ENCODE measurements around the gene FAXC. TPM values are rescaled to one million over a fixed set of nuclear protein-coding genes. Genes with fewer than 3 reads are reported as not detected.
A peak's percentile ranks its signal among the peaks of the same experiment; 100 is the strongest.

FAXC gene
- total and polyA plus RNA-seq, 4 donors, result 2.5 to 7.3 (median 4.1) TPM

- Histone ChIP-seq H3K9me3 (ENCODE audit: control insufficient read depth, low read length) (no peaks in the 10 kb centered on the region), H3K27ac (ENCODE audit: low read depth in 1 of 2, low read length in 2 of 2) (no peak overlapping the region), H3K36me3 (ENCODE audit: control insufficient read depth in 1 of 2, insufficient read depth in 2 of 2, low read length in 1 of 2) (no peaks in the 10 kb centered on the region), H3K4me3 (ENCODE audit: low read length in 2 of 2) (no peak overlapping the region), H3K27me3 (ENCODE audit: control insufficient read depth in 1 of 2, insufficient read depth in 2 of 2, low read length in 1 of 2) (no peaks in the 10 kb centered on the region), H3K4me1 (ENCODE audit: control insufficient read depth in 1 of 2, insufficient read depth in 2 of 2, low read length in 2 of 2) (no peaks in the 10 kb centered on the region)
- 87 to 94% methylated on average over 2 of the region's 2 CpGs for WGBS, 2 donors
- no peak for DNase-seq
- intact Hi-C loops (cut with DNase I), result no loop called here
- ATAC-seq (ENCODE audit: low FRiP score), result no peak
Measured at GRCh38 chr6:99366852-99367251, 17.4 kb upstream of the FAXC start.

DNA sequence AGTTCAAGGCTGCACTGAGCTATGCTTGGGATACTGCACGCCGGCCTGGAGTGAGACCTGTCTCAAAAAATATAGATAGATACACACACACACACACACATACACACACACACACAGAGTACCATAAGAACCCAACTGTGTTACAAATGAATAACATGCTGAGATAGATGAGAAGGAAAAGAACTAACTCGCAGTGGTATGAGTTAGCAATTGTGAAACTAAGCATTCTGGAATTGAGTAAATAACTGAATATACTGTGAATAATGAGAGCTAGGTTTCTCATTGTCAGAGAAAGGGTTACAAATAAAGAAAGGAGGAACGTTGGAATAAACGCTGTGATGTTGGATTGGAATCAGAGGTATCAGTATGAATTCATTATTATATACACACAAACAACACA is 14.6 kb upstream of the FAXC start:
- H3K9me3 ChIP-seq (ENCODE audit: control insufficient read depth, low read length), result no peaks in the 10 kb centered on the region
- H3K27ac ChIP-seq (ENCODE audit: low read depth in 1 of 2, low read length in 2 of 2), result no peak overlapping the region
- H3K36me3 ChIP-seq (ENCODE audit: control insufficient read depth in 1 of 2, insufficient read depth in 2 of 2, low read length in 1 of 2), result no peaks in the 10 kb centered on the region
- no peak for ATAC-seq (ENCODE audit: low FRiP score)
- no peak overlapping the region for H3K4me3 ChIP-seq (ENCODE audit: low read length in 2 of 2)
- no peak for DNase-seq
- H3K4me1 ChIP-seq (ENCODE audit: control insufficient read depth in 1 of 2, insufficient read depth in 2 of 2, low read length in 2 of 2), result no peaks in the 10 kb centered on the region
- intact Hi-C loops (cut with DNase I), result no loop called here
- no peaks in the 10 kb centered on the region for H3K27me3 ChIP-seq (ENCODE audit: control insufficient read depth in 1 of 2, insufficient read depth in 2 of 2, low read length in 1 of 2)
- 83 to 84% methylated on average over 5 of the region's 5 CpGs for WGBS, 2 donors

GRCh38 chr6:99362678-99363268 is 13.3 kb upstream of the FAXC start:
- Histone ChIP-seq H3K9me3 (ENCODE audit: control insufficient read depth, low read length) (no peaks in the 10 kb centered on the region), H3K27me3 (ENCODE audit: control insufficient read depth in 1 of 2, insufficient read depth in 2 of 2, low read length in 1 of 2) (peaks cover 0 to 2% of the 10 kb centered on the region in 2 donors), H3K27ac (ENCODE audit: low read depth in 1 of 2, low read length in 2 of 2) (no peak overlapping the region), H3K36me3 (ENCODE audit: control insufficient read depth in 1 of 2, insufficient read depth in 2 of 2, low read length in 1 of 2) (no peaks in the 10 kb centered on the region), H3K4me3 (ENCODE audit: low read length in 2 of 2) (no peak overlapping the region), H3K4me1 (ENCODE audit: control insufficient read depth in 1 of 2, insufficient read depth in 2 of 2, low read length in 2 of 2) (no peaks in the 10 kb centered on the region)
- intact Hi-C loops (cut with DNase I), result no loop called here
- no peak for DNase-seq
- 94% methylated on average over 1 of the region's 1 CpG for WGBS, 2 donors
- no peak for ATAC-seq (ENCODE audit: low FRiP score)

GRCh38 chr6:99359800-99360199 is 10.3 kb upstream of the FAXC start:
- H3K36me3 ChIP-seq (ENCODE audit: control insufficient read depth in 1 of 2, insufficient read depth in 2 of 2, low read length in 1 of 2), result no peaks in the 10 kb centered on the region
- ATAC-seq (ENCODE audit: low FRiP score) (no peak), DNase-seq (no peak)
- no peak overlapping the region for H3K4me3 ChIP-seq (ENCODE audit: low read length in 2 of 2)
- intact Hi-C loops (cut with DNase I), result no loop called here
- WGBS, 2 donors, result 58 to 64% methylated on average over 1 of the region's 1 CpG
- H3K27me3 ChIP-seq (ENCODE audit: control insufficient read depth in 1 of 2, insufficient read depth in 2 of 2, low read length in 1 of 2), result peaks cover 0 to 4% of the 10 kb centered on the region in 2 donors
- H3K4me1 ChIP-seq (ENCODE audit: control insufficient read depth in 1 of 2, insufficient read depth in 2 of 2, low read length in 2 of 2), result no peaks in the 10 kb centered on the region
- H3K9me3 ChIP-seq (ENCODE audit: control insufficient read depth, low read length), result no peaks in the 10 kb centered on the region
- no peak overlapping the region for H3K27ac ChIP-seq (ENCODE audit: low read depth in 1 of 2, low read length in 2 of 2)

- peaks cover 0 to 4% of the 10 kb centered on the region in 2 donors for H3K27me3 ChIP-seq (ENCODE audit: control insufficient read depth in 1 of 2, insufficient read depth in 2 of 2, low read length in 1 of 2)
- WGBS, 2 donors, result 77 to 83% methylated on average over 1 of the region's 1 CpG
- no peak overlapping the region for H3K4me3 ChIP-seq (ENCODE audit: low read length in 2 of 2)
- H3K27ac ChIP-seq (ENCODE audit: low read depth in 1 of 2, low read length in 2 of 2), result no peak overlapping the region
- no peak for ATAC-seq (ENCODE audit: low FRiP score)
- no peaks in the 10 kb centered on the region for H3K36me3 ChIP-seq (ENCODE audit: control insufficient read depth in 1 of 2, insufficient read depth in 2 of 2, low read length in 1 of 2)
- no peaks in the 10 kb centered on the region for H3K9me3 ChIP-seq (ENCODE audit: control insufficient read depth, low read length)
- no peak for DNase-seq
- H3K4me1 ChIP-seq (ENCODE audit: control insufficient read depth in 1 of 2, insufficient read depth in 2 of 2, low read length in 2 of 2), result no peaks in the 10 kb centered on the region
- intact Hi-C loops (cut with DNase I), result no loop called here
Measured at GRCh38 chr6:99356641-99357040, 7.2 kb upstream of the FAXC start.

DNA sequence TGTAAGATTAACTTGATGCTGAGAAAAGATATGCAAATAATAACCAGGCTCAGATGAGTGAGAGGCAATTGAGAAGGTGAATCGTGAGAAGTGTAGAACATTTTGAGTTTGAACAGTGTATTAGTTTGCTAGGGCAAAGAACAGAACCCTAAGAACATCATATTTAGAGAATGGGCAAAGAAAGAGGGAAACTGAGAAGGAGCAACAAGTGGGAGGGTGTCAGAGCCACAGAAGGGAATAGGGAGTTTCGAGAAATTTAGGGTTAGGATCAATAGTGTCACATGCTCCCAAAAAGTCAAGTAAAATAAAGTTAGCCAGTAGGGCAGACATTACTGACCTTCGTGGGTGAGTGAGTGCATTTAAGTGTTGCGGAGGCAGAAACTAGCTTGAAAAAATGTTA is 5.5 kb upstream of the FAXC start:
- DNase-seq (no peak), ATAC-seq (ENCODE audit: low FRiP score) (no peak)
- Histone ChIP-seq H3K36me3 (ENCODE audit: control insufficient read depth in 1 of 2, insufficient read depth in 2 of 2, low read length in 1 of 2) (no peaks in the 10 kb centered on the region), H3K4me3 (ENCODE audit: low read length in 2 of 2) (no peak overlapping the region), H3K27ac (ENCODE audit: low read depth in 1 of 2, low read length in 2 of 2) (no peak overlapping the region), H3K9me3 (ENCODE audit: control insufficient read depth, low read length) (no peaks in the 10 kb centered on the region), H3K27me3 (ENCODE audit: control insufficient read depth in 1 of 2, insufficient read depth in 2 of 2, low read length in 1 of 2) (peaks cover 0 to 4% of the 10 kb centered on the region in 2 donors), H3K4me1 (ENCODE audit: control insufficient read depth in 1 of 2, insufficient read depth in 2 of 2, low read length in 2 of 2) (no peaks in the 10 kb centered on the region)
- intact Hi-C loops (cut with DNase I), result no loop called here
- WGBS, 2 donors, result 66 to 72% methylated on average over 4 of the region's 4 CpGs

- 64% methylated on average over 9 of the region's 9 CpGs for WGBS, 2 donors
- Histone ChIP-seq H3K4me1 (ENCODE audit: control insufficient read depth in 1 of 2, insufficient read depth in 2 of 2, low read length in 2 of 2) (no peaks in the 10 kb centered on the region), H3K4me3 (ENCODE audit: low read length in 2 of 2) (no peak overlapping the region), H3K9me3 (ENCODE audit: control insufficient read depth, low read length) (no peaks in the 10 kb centered on the region), H3K27me3 (ENCODE audit: control insufficient read depth in 1 of 2, insufficient read depth in 2 of 2, low read length in 1 of 2) (peaks cover 0 to 2% of the 10 kb centered on the region in 2 donors), H3K36me3 (ENCODE audit: control insufficient read depth in 1 of 2, insufficient read depth in 2 of 2, low read length in 1 of 2) (no peaks in the 10 kb centered on the region), H3K27ac (ENCODE audit: low read depth in 1 of 2, low read length in 2 of 2) (no peak overlapping the region)
- ATAC-seq (ENCODE audit: low FRiP score), result no peak
- intact Hi-C loops (cut with DNase I), result no loop called here
- DNase-seq, result no peak
Measured at GRCh38 chr6:99353126-99353525, 3.7 kb upstream of the FAXC start.

DNA sequence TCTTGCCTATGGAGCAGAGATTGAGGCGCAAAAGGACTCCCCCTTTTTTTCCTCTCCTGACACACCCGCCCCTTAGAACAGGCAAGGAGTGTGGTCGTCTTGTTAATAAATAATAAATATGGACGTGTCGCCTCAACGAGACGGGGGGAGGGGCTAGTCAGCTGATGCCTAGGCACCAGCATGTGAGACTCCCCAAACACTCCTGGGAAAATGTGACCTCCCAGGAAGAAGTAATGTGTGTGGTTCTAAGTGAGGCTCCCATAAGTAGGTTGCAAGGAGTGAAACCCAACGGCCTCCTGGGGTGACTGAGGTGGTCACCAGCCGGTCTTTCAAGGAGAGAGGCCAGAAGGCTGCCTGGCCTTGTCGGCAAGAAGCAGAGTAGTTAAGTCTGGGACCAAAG is 1.1 kb upstream of the FAXC start:
- WGBS, 2 donors, result 32 to 37% methylated on average over 10 of the region's 10 CpGs
- H3K27ac ChIP-seq (ENCODE audit: low read depth in 1 of 2, low read length in 2 of 2), result no peak overlapping the region
- H3K9me3 ChIP-seq (ENCODE audit: control insufficient read depth, low read length), result no peaks in the 10 kb centered on the region
- peaks cover 0 to 2% of the 10 kb centered on the region in 2 donors for H3K27me3 ChIP-seq (ENCODE audit: control insufficient read depth in 1 of 2, insufficient read depth in 2 of 2, low read length in 1 of 2)
- DNase-seq (no peak), ATAC-seq (ENCODE audit: low FRiP score) (no peak)
- intact Hi-C loops (cut with DNase I), result no loop called here
- H3K4me3 ChIP-seq (ENCODE audit: low read length in 2 of 2), result no peak overlapping the region
- H3K36me3 ChIP-seq (ENCODE audit: control insufficient read depth in 1 of 2, insufficient read depth in 2 of 2, low read length in 1 of 2), result no peaks in the 10 kb centered on the region
- no peaks in the 10 kb centered on the region for H3K4me1 ChIP-seq (ENCODE audit: control insufficient read depth in 1 of 2, insufficient read depth in 2 of 2, low read length in 2 of 2)

DNA sequence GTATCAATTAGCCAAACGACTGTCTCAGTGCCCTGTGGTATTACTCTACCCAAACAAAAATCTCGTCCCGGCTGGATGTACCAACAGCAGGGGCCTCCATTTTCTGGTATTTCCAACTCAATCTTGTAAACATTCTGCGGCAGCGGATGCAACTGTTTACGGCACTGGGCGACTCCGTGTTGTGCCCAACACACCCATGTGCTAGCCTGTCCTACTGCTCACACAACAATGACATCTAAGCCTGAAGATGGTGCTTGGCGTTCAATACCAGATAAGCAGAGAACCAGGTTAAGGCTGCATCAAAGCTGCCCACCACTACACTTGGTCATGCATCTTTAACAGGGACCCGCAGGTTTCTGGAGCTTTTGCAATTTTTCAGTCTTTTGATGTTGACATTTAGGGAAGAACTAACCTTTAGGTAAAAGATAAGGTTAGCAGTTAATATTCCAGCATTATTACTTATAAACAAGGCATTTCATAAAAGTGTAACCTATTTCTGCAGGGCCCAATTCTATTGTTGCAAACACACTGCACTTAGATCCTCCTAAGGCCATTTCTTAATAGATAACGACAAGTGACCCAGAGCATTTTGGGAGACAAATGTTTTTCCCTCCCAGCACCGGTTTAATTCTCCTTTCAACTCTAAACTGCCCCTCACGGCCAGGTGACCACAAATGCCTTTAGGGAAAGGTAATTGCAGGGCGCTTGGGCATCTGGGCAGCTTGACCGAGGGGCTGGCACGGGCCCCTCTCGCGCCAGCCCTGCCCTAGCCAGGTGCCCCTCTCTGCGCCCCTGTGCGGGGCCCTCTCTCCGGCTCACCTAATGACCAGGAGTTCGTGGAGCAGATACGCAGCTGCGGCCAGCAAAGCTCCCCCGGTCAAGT is 945 bp downstream of the FAXC start:
- WGBS, 2 donors, result 43 to 45% methylated on average over 25 of the region's 25 CpGs
- intact Hi-C loops (cut with DNase I), result loop anchor here in 1 of 2 donors (5.0 kb wide), 1 partner anchor 79 kb away; the partner anchor contains the start of gene PNISR
- no peak for DNase-seq
- Histone ChIP-seq H3K27me3 (ENCODE audit: control insufficient read depth in 1 of 2, insufficient read depth in 2 of 2, low read length in 1 of 2) (no peaks in the 10 kb centered on the region), H3K4me3 (ENCODE audit: low read length in 2 of 2) (peak overlapping the region; percentile 52 to 79), H3K9me3 (ENCODE audit: control insufficient read depth, low read length) (no peaks in the 10 kb centered on the region), H3K4me1 (ENCODE audit: control insufficient read depth in 1 of 2, insufficient read depth in 2 of 2, low read length in 2 of 2) (peaks cover 0 to 2% of the 10 kb centered on the region in 2 donors), H3K27ac (ENCODE audit: low read depth in 1 of 2, low read length in 2 of 2) (peak overlapping the region in 1 of 2 donors; percentile 10), H3K36me3 (ENCODE audit: control insufficient read depth in 1 of 2, insufficient read depth in 2 of 2, low read length in 1 of 2) (no peaks in the 10 kb centered on the region)
- no peak for ATAC-seq (ENCODE audit: low FRiP score)

Data from aorta (tissue), 5 donors.